ENCODE data around the gene CRKL.

CRKL gene

GRCh38 chr22:20952544-20953341, 35.5 kb downstream of the CRKL start:
- no peak for DNase-seq

DNA sequence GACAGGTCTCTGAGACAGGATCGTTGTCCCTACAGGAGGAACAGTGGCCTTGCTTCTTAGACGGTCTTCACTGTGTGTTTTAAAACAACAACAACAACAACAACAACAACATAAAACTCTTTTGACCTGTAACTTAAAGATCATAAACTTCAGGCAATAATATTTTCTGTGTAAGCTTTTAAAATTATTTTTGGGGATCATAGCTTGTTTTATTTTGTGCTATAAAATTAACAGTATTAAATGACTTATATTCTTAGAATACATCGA, 36.1 kb downstream of the CRKL start:
- no peak for DNase-seq

DNA sequence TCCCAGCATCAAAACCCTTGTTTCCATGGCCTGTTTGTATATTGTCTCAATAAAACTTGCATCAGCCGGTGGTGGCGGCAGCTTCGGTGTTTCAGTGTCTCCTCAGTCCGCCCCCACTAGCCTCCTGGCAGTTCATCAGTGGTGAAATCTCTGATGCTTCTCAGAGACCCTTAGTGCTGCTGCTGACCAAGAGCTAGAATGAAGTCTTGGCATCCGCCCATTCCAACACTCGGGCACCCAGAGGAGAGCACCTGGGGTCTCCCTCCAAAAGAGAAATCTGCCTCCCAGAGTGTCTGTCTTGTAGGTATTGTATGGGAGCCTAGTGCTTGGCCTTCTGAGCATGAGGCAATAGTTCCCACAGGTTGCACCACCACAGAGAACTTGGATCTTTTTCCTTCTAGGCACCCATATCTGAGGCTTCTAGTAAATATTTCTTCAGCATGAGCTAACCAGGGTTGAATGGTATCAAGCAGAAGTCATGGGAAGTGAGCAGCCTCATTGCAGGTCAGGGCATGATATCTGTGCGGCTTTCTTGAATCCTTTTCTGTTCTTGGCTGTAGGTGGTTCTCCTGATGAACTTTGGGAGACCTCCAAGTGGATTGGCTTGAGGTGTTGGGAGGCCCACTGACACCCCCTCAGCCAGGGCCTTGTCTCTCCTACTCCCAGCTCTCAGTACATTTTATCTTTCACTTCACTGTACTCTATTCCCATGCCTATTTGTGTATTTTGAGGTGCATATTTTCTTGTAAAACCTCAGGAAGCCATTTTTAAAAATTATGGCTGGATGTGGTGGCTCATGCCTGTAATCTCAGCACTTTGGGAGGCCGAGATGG, 36.7 kb downstream of the CRKL start:
- no peak for DNase-seq

DNA sequence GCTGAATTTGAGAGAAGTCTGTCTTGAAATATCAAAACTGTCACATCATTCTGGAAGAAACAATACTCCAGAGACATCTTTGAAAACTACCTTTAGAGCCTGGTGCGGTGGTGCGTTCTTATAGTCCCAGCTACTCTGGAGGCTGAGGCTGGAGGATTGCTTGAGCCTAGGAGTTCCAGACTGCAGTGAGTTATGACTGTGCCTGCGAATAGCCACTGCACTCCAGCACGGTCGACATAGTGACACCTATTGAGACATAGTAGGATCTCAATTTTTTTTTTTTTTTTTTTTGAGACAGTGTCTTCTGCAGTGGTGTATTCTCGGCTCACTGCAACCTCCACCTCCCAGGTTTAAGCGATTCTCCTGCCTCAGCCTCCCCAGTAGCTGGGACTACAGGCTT, 38.3 kb downstream of the CRKL start:
- DNase-seq, result no peak

- DNase-seq, result no peak
Observed at GRCh38 chr22:20956258-20957101, 39.3 kb downstream of the CRKL start.

GRCh38 chr22:20957102-20957682, 40.0 kb downstream of the CRKL start:
- no peak for DNase-seq

GRCh38 chr22:20957683-20958431, 40.6 kb downstream of the CRKL start:
- no peak for DNase-seq

- DNase-seq, result no peak
Observed at GRCh38 chr22:20959578-20960461, 42.6 kb downstream of the CRKL start.

GRCh38 chr22:20960609-20961008, 43.4 kb downstream of the CRKL start:
- no peak for DNase-seq

- no peak for DNase-seq
Observed at GRCh38 chr22:20962491-20962945, 45.3 kb downstream of the CRKL start.

DNA sequence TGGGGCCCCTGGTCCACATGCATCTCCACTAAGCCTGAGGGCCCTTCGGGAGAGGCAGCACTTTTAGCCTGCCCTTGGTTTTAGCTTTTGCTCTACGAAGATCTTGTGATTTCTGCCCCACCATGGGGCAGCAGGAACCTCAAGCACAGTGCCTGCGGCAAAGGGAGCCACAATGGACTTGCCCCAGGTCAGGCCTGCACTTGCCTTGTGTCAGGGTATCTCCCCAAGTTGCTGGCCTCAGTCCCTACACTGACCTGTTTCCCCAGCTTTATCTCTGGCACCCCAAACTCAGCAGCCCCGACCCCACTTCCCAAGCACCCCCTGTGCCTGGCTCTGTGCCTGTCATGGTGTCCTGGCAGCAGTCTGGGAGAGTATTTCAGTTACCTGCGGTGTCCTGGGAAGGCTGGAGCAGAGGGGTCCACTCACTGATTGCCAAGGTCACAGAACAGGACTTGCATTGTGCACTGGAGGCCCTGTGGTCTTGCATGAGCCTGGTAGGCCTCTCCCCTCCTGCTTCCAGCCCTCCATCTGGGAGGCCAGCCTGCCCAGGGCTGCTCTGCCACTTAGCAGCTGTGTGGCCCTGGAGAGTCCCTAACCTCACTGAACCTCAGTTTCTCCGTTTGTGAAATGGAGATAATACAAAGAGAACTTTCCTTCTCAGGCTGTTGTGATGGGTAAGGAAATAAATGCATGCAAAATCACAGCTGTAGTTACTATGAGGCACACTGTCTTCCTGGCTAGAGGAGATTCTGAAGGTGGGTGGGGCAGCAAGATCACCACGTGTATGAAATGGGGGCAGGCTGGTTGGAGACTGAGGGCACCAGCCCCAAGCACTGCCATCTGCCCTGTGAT, 46.2 kb downstream of the CRKL start:
- DNase-seq, result no peak

DNA sequence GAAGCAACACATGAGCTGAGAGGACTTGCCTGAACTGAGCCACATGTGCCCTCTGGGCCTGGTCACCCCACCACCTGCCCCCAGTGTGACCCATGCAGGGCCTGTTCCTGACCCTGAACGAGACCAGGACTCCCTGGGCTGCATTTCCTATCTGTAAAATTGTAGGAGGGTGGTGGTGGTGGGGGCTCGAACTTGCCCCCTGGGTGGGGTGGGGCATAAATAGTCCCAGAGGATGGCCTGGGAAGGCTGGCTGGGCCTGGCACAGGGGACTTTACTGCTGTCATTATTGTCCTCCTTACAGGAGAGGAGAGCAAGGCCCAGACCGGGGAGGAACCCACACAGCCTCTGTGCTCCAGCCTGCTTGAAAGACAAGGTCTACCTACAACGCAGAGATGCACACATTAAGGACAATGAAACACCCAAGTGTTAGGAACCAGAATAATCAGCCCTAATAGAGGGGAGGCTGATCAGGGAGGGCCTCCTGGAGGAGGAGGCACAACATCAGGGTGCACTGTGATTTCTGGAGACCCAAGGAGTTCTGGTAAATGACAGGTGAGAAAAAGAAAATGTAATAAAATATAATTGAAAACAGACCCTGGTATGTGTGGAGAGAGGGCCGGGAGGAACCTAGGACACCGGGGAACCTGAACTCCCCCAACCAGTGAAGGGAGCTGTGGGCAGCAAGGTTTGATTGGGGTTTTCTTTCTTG, 47.0 kb downstream of the CRKL start:
- no peak for DNase-seq

- DNase-seq, result no peak
Observed at GRCh38 chr22:20964799-20965103, 47.5 kb downstream of the CRKL start.

- no peak for DNase-seq
Observed at GRCh38 chr22:20965104-20965887, 48.1 kb downstream of the CRKL start.

- DNase-seq, result no peak
Observed at GRCh38 chr22:20965888-20966855, 49.0 kb downstream of the CRKL start.

GRCh38 chr22:20966883-20967696, 49.9 kb downstream of the CRKL start, which contains the start of gene AIFM3:
Gene AIFM3 (plus strand): TSS chr22:20967255. CDS start chr22:20967945, 690 bp downstream.
- no peak for DNase-seq
